Retina (tissue), 1 donor: ENCODE results near the gene STX2.
A peak's percentile ranks its signal among the peaks of the same experiment; 100 is the strongest.
"Not testable (repeated sequence)": the region's sequence is repeated elsewhere in the genome, so short reads cannot be mapped to it uniquely, and the experiment has no call there.

Source experiments
- DNase-seq: peaks from one replicate; pipeline ENCODE4 v3.0.0-alpha.2; 2016

The STX2 gene

GRCh38 chr12:130838951-130839769, at the start of gene STX2:
Gene STX2, minus strand, starts transcription at chr12:130839250. Its CDS starts 151 bp downstream, at chr12:130839099.
- DNase-seq, result peak; percentile 89

GRCh38 chr12:130887190-130887589, 48.1 kb upstream of the STX2 start:
- DNase-seq, result not testable (repeated sequence)

- DNase-seq, result no peak
Measured at GRCh38 chr12:130881548-130881947, 42.5 kb upstream of the STX2 start.

GRCh38 chr12:130881046-130881445, 42.0 kb upstream of the STX2 start:
- DNase-seq, result no peak

- DNase-seq, result no peak
Measured at GRCh38 chr12:130880411-130880885, 41.4 kb upstream of the STX2 start.

- DNase-seq, result peak; percentile 54
Measured at GRCh38 chr12:130879781-130880389, 40.8 kb upstream of the STX2 start.

GRCh38 chr12:130879212-130879686, 40.2 kb upstream of the STX2 start:
- peak; percentile 24 for DNase-seq

- no peak for DNase-seq
Measured at GRCh38 chr12:130878193-130879185, 39.4 kb upstream of the STX2 start.

GRCh38 chr12:130877333-130877732, 38.3 kb upstream of the STX2 start:
- DNase-seq, result no peak

GRCh38 chr12:130876758-130877157, 37.7 kb upstream of the STX2 start:
- no peak for DNase-seq

GRCh38 chr12:130876297-130876696, 37.2 kb upstream of the STX2 start:
- DNase-seq, result no peak

GRCh38 chr12:130875708-130876107, 36.7 kb upstream of the STX2 start:
- not testable (repeated sequence) for DNase-seq

GRCh38 chr12:130875193-130875592, 36.1 kb upstream of the STX2 start:
- no peak for DNase-seq

GRCh38 chr12:130874696-130875095, 35.6 kb upstream of the STX2 start:
- DNase-seq, result no peak

- DNase-seq, result no peak
Measured at GRCh38 chr12:130873825-130874224, 34.8 kb upstream of the STX2 start.

- no peak for DNase-seq
Measured at GRCh38 chr12:130873106-130873795, 34.2 kb upstream of the STX2 start.

- DNase-seq, result peak; percentile 54
Measured at GRCh38 chr12:130872179-130873096, 33.4 kb upstream of the STX2 start.

GRCh38 chr12:130871286-130872178, 32.5 kb upstream of the STX2 start, which contains the start of gene RAN:
Gene RAN, plus strand, starts transcription at chr12:130872066. Its CDS starts 528 bp downstream, at chr12:130872594.
- DNase-seq, result peak; percentile 87

GRCh38 chr12:130870442-130871285, 31.6 kb upstream of the STX2 start:
- peak; percentile 77 for DNase-seq
